Spleen (tissue), 11 donors: ENCODE measurements around the gene CACNA1C. TPM values are rescaled to one million over a fixed set of nuclear protein-coding genes. Genes with fewer than 3 reads are reported as not detected.

Source experiments
- DNase-seq: peaks from one replicate; pipeline ENCODE4 v3.0.0-alpha.2; 2020
- H3K27ac ChIP-seq, 8 donors: fragments of 200-600 bp; sonication (generic) in 7 of 8; 1 replicate in 4 of 8; 2 replicates in 4 of 8; pipeline versions ENCODE4 v1.5.0 to v1.8.0; 2016 to 2021; ENCODE audit warnings: inconsistent platforms in 4 of 8, mild to moderate bottlenecking in 4 of 8, moderate library complexity in 1 of 8
- H3K27me3 ChIP-seq, 7 donors: fragments of 200-600 bp; sonication (generic) in 6 of 7; replicated peaks in 1 of 7; 1 replicate in 4 of 7; 2 replicates in 3 of 7; pipeline versions ENCODE4 v1.5.0 to v1.8.0; 2016 to 2021; ENCODE audit warnings: inconsistent platforms in 3 of 7, mild to moderate bottlenecking in 1 of 7
- H3K36me3 ChIP-seq, 6 donors: fragments of 200-600 bp; sonication (generic) in 5 of 6; 1 replicate in 4 of 6; 2 replicates in 2 of 6; pipeline versions ENCODE4 v1.5.0 to v1.8.0; 2016 to 2021; ENCODE audit warnings: inconsistent platforms in 2 of 6
- H3K4me1 ChIP-seq, 6 donors: fragments of 200-600 bp; sonication (generic) in 5 of 6; 1 replicate in 3 of 6; 2 replicates in 3 of 6; pipeline versions ENCODE4 v1.5.0 to v1.8.0; 2016 to 2021; ENCODE audit warnings: inconsistent platforms in 3 of 6
- H3K4me3 ChIP-seq, 8 donors: fragments of 200-600 bp; sonication (generic) in 7 of 8; 1 replicate in 4 of 8; 2 replicates in 4 of 8; pipeline versions ENCODE4 v1.5.0 to v1.8.0; 2016 to 2021; ENCODE audit warnings: inconsistent platforms in 4 of 8, mild to moderate bottlenecking in 4 of 8, moderate library complexity in 2 of 8
- H3K9me3 ChIP-seq, 8 donors: fragments of 200-600 bp; sonication (generic) in 7 of 8; 1 replicate in 4 of 8; 2 replicates in 4 of 8; pipeline versions ENCODE4 v1.5.0 to v1.8.0; 2016 to 2021; ENCODE audit warnings: inconsistent platforms in 4 of 8
- CTCF ChIP-seq, 11 experiments: fragments of 200-600 bp in 7 of 11; fragments of 450-650 bp in 4 of 11; sonication (generic) in 4 of 11; IDR thresholded peaks in 8 of 11; conservative IDR thresholded peaks in 3 of 11; 1 replicate in 7 of 11; 2 replicates in 4 of 11; pipeline versions ENCODE4 v1.4.0 to v1.8.0; 2016 to 2021; ENCODE audit warnings: antibody characterized with exemption in 11 of 11, inconsistent platforms in 4 of 11, mild to moderate bottlenecking in 1 of 11
- POLR2A ChIP-seq, 3 donors: fragments of 450-650 bp; IDR thresholded peaks; one replicate each; pipeline ENCODE4 v1.5.1; 2017; ENCODE audit warnings: antibody characterized with exemption in 3 of 3, mild to moderate bottlenecking in 1 of 3
- POLR2AphosphoS5 ChIP-seq, 3 donors: sonication (generic); formaldehyde crosslinking; IDR thresholded peaks; one replicate each; pipeline ENCODE4 v1.5.1; 2017; ENCODE audit warnings: antibody characterized with exemption in 3 of 3
- WGBS, 5 donors: extraction: QIAGEN DNeasy Blood & Tissue Kit in 3 of 5; methylation state at CpG; one replicate each; pipeline versions ENCODE4 v1.1.5 to v1.1.7; 2013 to 2018; 5-methylcytosine and 5-hydroxymethylcytosine counted together
- intact Hi-C: fragments of 100-400 bp; cut with DNase I; formaldehyde crosslinking; loops from one replicate; pipeline ENCODE4 v1.15.0; 2023; ENCODE audit warnings: low total_unique reads
- polyA plus RNA-seq, 3 donors: library from polyadenylated mRNA; stranded (reverse); fragments of 200-250 nt; gene quantifications; one replicate each; pipeline ENCODE4 v1.2.1, GENCODE V29; 2013
- total RNA-seq, 7 donors: library from RNA; depleted of rRNA in 3 of 7; stranded (reverse); fragments of >200 nt in 3 of 7; fragmentation: NEBNext Ultra II Directional in 4 of 7; extraction: Animal tissue kit (Norgen Biotek cat#: 25700) in 4 of 7; gene quantifications; one replicate each; pipeline versions ENCODE4 v1.1.0 to v1.2.1, GENCODE V29; 2016 to 2021
- donor health status: healthy with polysubstance abuse.
- donor health status: DM: no; HTN: no; CAD: no; lungs with moderate emphysema.
- donor health status: DM: no; HTN: no; CAD: no.
- donor health status: Bipolar disorder and iron deficiency.
- donor health status: healthy.
- donor health status: DM: no; HTN: no; CAD: no.
- donor health status: DM: yes; HTN: yes; CAD: no.

The CACNA1C gene
- total and polyA plus RNA-seq, 10 donors: 0.67 to 27.6 (median 18.4) TPM

- TF ChIP-seq POLR2A (IDR thresholded peaks at IDR 0.05) (no peak), CTCF (IDR thresholded peaks at IDR 0.05 in 8 of 11, conservative IDR thresholded peaks at IDR 0.05 in 3 of 11) (no peak)
- H3K36me3 ChIP-seq: no peaks in the 10 kb centered on the region
- no peaks in the 10 kb centered on the region for H3K4me1 ChIP-seq
- intact Hi-C loops: no loop called here
- DNase-seq: no peak
- peaks cover 6 to 40% (median 35%) of the 10 kb centered on the region in 8 donors for H3K9me3 ChIP-seq
- H3K27ac ChIP-seq: no peak overlapping the region
- peaks cover 0 to 4% (median 0%) of the 10 kb centered on the region in 7 donors for H3K27me3 ChIP-seq
- H3K4me3 ChIP-seq: no peak overlapping the region
- WGBS, 5 donors: 14 to 38% (median 17%) methylated on average over 1 of the region's 1 CpG
Measured at GRCh38 chr12:2710701-2711100, 657.9 kb downstream of the CACNA1C start.

GRCh38 chr12:2719392-2719791 is 666.6 kb downstream of the CACNA1C start:
- Histone ChIP-seq H3K27me3 (peaks cover 0 to 10% (median 0%) of the 10 kb centered on the region in 7 donors), H3K9me3 (no peaks in the 10 kb centered on the region), H3K27ac (no peak overlapping the region), H3K4me3 (no peak overlapping the region), H3K4me1 (no peaks in the 10 kb centered on the region), H3K36me3 (no peaks in the 10 kb centered on the region)
- TF ChIP-seq CTCF (IDR thresholded peaks at IDR 0.05 in 8 of 11, conservative IDR thresholded peaks at IDR 0.05 in 3 of 11) (no peak), POLR2AphosphoS5 (IDR thresholded peaks at IDR 0.05) (no peak), POLR2A (IDR thresholded peaks at IDR 0.05) (no peak)
- intact Hi-C loops: no loop called here
- WGBS, 5 donors: 72 to 89% (median 84%) methylated on average over 2 of the region's 2 CpGs
- no peak for DNase-seq

GRCh38 chr12:2722806-2723205 is 670.0 kb downstream of the CACNA1C start:
- DNase-seq: no peak
- intact Hi-C loops: no loop called here
- H3K27ac ChIP-seq: no peak overlapping the region

GRCh38 chr12:2732290-2732689 is 679.5 kb downstream of the CACNA1C start:
- H3K27ac ChIP-seq: no peak overlapping the region
- H3K36me3 ChIP-seq: no peaks in the 10 kb centered on the region
- intact Hi-C loops: no loop called here
- no peak overlapping the region for H3K4me3 ChIP-seq
- 17 to 37% (median 28%) methylated on average over 6 of the region's 6 CpGs for WGBS, 5 donors
- H3K9me3 ChIP-seq: no peaks in the 10 kb centered on the region
- TF ChIP-seq POLR2AphosphoS5 (IDR thresholded peaks at IDR 0.05): no peak
- TF ChIP-seq CTCF (IDR thresholded peaks at IDR 0.05 in 8 of 11, conservative IDR thresholded peaks at IDR 0.05 in 3 of 11): no peak
- TF ChIP-seq POLR2A (IDR thresholded peaks at IDR 0.05): no peak
- peaks cover 0 to 16% (median 2%) of the 10 kb centered on the region in 6 donors for H3K4me1 ChIP-seq
- H3K27me3 ChIP-seq: peaks cover 0 to 39% (median 0%) of the 10 kb centered on the region in 7 donors
- no peak for DNase-seq

More at GRCh38 chr12:2722806-2723205, 670.0 kb downstream of the CACNA1C start:
- TF ChIP-seq POLR2A (IDR thresholded peaks at IDR 0.05) (no peak), CTCF (IDR thresholded peaks at IDR 0.05 in 8 of 11, conservative IDR thresholded peaks at IDR 0.05 in 3 of 11) (no peak), POLR2AphosphoS5 (IDR thresholded peaks at IDR 0.05) (no peak)
- Histone ChIP-seq H3K36me3 (no peaks in the 10 kb centered on the region), H3K4me3 (no peak overlapping the region), H3K27me3 (no peaks in the 10 kb centered on the region), H3K4me1 (no peaks in the 10 kb centered on the region), H3K9me3 (no peaks in the 10 kb centered on the region)
- WGBS, 5 donors: 83 to 96% (median 91%) methylated on average over 1 of the region's 1 CpG
